GM19438 (cell line): Measurements from ENCODE around the gene TECR.
A peak's percentile ranks its signal among the peaks of the same experiment; 100 is the strongest.
"Not testable (repeated sequence)": the region's sequence is repeated elsewhere in the genome, so short reads cannot be mapped to it uniquely, and the experiment has no call there.

ENCODE experiments used
- ATAC-seq: cut with Tn5 transposase; IDR thresholded peaks from one replicate; pipeline ENCODE4 v1.9.1; 2021; ENCODE audit warnings: low read depth; ENCODE audit not compliant: unreplicated experiment

The TECR gene, protein sequence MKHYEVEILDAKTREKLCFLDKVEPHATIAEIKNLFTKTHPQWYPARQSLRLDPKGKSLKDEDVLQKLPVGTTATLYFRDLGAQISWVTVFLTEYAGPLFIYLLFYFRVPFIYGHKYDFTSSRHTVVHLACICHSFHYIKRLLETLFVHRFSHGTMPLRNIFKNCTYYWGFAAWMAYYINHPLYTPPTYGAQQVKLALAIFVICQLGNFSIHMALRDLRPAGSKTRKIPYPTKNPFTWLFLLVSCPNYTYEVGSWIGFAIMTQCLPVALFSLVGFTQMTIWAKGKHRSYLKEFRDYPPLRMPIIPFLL

DNA sequence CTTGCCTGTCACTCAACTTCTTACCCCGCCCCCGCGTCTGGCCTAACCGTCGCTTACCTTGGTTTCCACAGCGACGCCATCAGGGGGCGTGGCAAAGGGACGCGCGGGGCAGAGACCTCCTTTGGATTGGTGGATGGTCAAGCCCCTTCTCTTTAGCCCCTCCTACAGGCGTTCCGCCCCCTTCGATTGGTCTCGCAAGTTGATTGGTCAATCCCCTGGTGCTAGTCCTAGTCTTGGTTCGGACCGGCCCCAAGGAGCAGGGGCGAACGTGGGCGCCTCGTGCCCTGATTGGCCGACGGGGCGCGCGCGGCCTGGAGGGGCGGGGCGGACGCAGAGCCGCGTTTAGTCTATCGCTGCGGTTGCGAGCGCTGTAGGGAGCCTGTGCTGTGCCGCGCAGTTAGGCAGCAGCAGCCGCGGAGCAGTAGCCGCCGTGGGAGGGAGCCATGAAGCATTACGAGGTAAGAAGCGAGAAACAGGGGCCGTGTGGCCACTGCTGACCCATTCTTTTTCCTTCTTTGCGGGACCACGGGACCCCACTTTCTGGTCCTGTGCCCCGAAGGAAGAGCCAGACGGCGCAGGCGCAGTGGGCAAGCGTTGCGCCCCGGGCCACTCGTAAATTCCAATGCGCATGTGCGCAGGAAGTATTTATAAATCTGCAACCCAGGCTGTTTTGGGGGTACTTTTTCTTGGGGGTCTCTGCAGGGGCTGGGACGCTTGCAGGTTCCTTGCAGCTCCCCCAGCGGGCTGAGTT, at the start of gene TECR:
Gene TECR, plus strand, starts transcription at position 341 of the 751 bp plus-strand sequence. Its CDS starts 103 bp downstream, at position 444.
- peak; percentile 96 for ATAC-seq

GRCh38 chr19:14479975-14480699, 49.3 kb upstream of the TECR start:
- ATAC-seq = no peak

DNA sequence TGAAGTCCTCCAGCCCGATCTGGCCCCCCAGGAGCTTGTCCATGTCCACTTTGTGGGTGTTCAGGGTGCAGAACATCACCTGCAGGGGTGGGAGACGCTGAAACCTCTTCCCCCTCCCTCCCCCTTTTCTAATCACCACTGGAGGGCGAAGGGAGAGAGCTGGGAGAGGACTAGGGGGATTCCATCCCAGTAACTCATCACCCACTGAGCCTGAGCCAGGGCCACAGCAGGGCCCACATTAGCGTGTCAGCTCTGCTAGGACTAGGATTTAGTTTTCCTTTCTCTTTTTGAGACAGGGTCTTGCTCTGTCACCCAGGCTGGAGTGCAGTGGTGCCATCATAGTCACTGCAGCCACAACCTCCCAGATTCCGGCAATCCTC, 48.7 kb upstream of the TECR start:
- ATAC-seq = no peak

GRCh38 chr19:14482172-14482941, 47.0 kb upstream of the TECR start:
- no peak for ATAC-seq

GRCh38 chr19:14487370-14488125, 41.8 kb upstream of the TECR start:
- ATAC-seq = no peak

DNA sequence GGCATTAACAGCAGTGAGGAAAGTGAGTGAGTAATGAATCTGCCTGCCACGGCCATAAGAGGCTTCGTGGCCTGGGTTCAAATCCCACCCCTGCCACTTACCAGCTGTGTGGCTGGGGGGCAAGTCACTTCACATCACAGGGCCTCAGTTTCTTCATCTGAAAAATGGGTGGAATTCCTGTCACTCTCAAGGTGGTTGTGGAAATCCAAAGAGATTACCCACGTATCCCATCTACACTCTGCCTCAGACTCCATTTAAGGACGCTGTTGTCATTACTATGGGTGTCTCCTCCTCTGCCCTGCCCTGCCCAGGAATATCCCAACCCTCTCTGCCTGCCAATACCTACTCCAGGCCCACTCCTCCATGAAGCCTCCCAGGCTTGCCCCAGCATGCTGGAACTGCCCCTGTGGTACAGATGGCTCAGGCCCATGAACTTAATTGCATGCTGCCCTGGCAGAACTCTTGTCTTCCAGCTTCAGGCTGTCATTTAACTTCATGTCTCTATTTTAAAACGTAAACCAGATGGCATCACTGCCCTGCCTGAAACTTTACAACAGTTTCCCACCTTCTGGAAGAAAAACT, 36.5 kb upstream of the TECR start:
- no peak for ATAC-seq

GRCh38 chr19:14494411-14494810, 35.0 kb upstream of the TECR start:
- ATAC-seq = no peak

DNA sequence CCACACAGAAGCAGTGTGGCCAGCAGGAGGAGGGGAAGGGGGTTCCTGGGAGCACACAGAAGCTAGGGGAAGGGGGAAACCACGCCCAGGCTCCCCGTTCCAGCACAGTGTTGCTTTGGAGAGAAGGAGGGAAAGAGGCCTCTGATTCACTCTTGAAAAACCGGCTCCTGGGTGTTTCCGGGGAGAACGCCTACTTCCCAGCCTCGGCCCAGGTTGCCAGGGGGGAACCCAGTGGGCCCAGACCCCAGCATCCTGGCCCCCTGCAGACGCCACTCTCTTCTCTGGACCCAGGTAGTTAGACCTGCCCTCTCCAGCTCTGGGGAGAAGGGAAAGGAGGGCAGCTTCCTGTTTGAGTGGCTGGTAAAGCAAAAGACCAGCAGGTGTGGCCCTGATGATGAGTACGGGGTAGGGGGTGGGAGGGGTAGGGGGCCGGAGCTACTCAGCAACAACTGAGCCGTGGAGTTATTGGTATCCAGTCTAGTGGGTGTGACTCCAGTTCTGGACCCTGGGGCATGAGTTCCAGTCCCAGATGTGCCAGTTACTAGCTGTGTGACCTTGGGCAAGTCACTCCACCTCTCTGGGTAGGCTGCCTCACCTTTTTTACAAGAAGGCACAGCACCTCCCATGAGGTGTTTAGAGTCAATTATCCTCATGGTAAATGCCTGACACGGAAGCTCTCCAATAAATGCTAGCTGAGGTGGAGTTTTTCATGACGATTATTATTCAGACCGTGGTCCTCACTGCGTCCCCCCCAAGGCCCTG, 34.3 kb upstream of the TECR start:
- no peak for ATAC-seq

GRCh38 chr19:14495672-14496028, 33.7 kb upstream of the TECR start:
- ATAC-seq = no peak

GRCh38 chr19:14496029-14496833, 33.2 kb upstream of the TECR start, which contains the start of gene GIPC1:
TSS of gene GIPC1 (minus strand) at chr19:14496127. CDS start at chr19:14482976, 13,151 bp downstream.
- peak; percentile 76 for ATAC-seq

GRCh38 chr19:14496834-14497227, 32.6 kb upstream of the TECR start:
- no peak for ATAC-seq

DNA sequence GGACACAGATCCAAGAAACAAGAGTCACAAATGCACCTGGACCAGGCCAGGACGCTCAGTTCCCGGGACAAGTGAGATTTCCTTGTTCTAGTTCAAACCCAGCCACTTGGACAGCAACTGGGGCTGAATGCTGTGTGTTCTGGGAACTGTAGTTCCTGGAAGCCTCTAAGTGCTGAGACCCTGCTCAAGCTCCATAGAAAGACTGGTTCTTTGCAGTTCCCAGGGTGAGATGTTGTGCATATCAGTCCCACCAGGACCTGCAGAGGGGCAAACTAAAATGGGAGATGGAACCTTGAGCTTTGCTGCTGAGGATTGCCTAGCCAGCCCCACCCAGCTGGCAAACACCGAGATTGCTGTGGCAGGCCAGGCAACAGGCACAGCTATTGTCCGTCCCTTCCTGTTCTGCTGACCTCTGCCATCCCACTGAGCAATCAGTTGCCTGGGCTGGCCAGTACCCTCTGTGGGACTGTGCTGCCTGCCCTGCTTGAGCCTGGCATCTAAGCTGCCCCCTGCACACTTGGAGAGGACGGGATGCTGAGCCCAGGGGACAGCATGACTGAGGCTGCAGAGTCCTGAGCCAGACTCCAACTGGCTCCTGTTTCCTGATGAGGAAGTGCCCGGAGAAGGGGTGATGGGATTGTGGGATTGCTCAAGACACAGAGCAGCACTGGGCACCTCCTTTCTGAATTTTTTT, 32.0 kb upstream of the TECR start:
- ATAC-seq = no peak

GRCh38 chr19:14502334-14503092, 26.9 kb upstream of the TECR start:
- ATAC-seq = no peak

DNA sequence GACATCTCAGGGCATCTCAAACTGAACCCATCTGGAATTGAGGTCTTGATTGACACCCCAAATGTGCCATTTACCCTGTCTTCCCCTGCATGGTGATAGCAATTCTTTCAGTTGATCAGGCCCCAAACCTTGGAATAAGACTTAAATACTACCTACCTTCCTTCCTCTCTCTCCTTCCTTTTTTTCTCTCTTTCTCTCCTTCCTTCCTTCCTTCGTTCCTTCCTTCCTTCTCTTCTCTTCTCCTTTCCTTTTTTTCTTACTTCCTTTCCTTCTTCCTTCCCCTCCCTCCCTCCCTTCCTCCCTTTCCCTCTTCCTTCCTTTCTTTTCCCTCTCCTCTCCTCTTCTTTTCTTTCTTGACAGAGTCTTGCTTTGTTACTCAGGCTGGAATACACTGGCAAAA, 26.1 kb upstream of the TECR start:
- no peak for ATAC-seq

- ATAC-seq = not testable (repeated sequence)
Measured at GRCh38 chr19:14504575-14504974, 24.8 kb upstream of the TECR start.

- ATAC-seq = no peak
Measured at GRCh38 chr19:14505488-14506239, 23.7 kb upstream of the TECR start.
